GM12864 (cell line): Measurements from ENCODE around the gene IMMP2L.

Source experiments
- DNase-seq: peaks from one replicate; pipeline ENCODE4 v3.0.0-alpha.2; 2011; ENCODE audit warnings: low read depth
- H3K4me3 ChIP-seq: 2 replicates; pipeline ENCODE4 v1.5.1; 2011; ENCODE audit warnings: mild to moderate bottlenecking, low read depth, low read length, control low read depth
- TF ChIP-seq, protein P1 (sequence below): IDR thresholded peaks from 2 replicates; pipeline ENCODE4 v1.5.1; 2011; ENCODE audit warnings: low read depth, mild to moderate bottlenecking, moderate library complexity, low read length, control low read depth, inconsistent platforms; ENCODE audit errors: missing control alignments

IMMP2L gene

GRCh38 chr7:110685899-110686298 is 876.4 kb downstream of the IMMP2L start:
- no peak overlapping the region for H3K4me3 ChIP-seq
- TF ChIP-seq, protein P1, sequence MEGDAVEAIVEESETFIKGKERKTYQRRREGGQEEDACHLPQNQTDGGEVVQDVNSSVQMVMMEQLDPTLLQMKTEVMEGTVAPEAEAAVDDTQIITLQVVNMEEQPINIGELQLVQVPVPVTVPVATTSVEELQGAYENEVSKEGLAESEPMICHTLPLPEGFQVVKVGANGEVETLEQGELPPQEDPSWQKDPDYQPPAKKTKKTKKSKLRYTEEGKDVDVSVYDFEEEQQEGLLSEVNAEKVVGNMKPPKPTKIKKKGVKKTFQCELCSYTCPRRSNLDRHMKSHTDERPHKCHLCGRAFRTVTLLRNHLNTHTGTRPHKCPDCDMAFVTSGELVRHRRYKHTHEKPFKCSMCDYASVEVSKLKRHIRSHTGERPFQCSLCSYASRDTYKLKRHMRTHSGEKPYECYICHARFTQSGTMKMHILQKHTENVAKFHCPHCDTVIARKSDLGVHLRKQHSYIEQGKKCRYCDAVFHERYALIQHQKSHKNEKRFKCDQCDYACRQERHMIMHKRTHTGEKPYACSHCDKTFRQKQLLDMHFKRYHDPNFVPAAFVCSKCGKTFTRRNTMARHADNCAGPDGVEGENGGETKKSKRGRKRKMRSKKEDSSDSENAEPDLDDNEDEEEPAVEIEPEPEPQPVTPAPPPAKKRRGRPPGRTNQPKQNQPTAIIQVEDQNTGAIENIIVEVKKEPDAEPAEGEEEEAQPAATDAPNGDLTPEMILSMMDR, result no peak
- DNase-seq, result no peak

DNA sequence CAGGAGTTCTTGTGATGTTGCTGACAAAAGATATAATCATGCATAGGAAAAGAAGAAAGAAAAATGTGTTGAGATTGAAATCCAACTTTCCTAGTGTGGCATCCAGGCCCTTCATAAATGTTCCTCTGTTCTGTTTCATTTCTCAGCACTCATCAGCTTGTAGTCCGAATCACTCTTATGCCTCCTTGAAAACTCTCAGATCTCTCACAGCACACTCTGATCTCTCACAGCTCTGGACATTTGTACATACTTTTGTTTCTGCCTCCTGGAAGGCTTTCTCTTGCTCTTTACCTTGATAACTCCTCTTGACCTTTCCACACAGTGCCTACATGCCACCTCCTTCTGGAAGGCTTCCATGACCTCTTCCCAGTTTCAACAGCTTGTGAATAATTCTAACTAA is 880.4 kb downstream of the IMMP2L start:
- TF ChIP-seq, protein P1, result no peak
- H3K4me3 ChIP-seq, result no peak overlapping the region
- DNase-seq, result no peak

GRCh38 chr7:110677405-110677804 is 884.9 kb downstream of the IMMP2L start:
- no peak for DNase-seq
- TF ChIP-seq, protein P1, result no peak
- no peak overlapping the region for H3K4me3 ChIP-seq

DNA sequence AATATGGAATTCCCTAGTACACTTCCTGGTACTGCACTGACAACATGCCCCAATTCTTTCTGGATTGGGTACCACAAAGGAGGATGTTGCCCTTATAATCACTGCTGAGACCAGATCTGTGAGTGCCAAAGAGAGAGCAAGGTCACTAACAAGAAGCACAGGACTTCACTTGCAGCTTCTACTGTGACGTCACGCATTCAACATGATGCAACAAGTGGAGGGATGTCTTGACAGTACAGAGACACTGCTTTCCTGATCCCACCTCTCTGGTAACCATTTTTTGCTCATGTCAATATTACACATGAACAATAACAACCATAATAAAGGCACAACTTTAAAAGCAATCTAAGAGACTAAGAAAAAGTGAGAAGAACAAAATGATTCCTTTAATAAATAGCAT is 885.5 kb downstream of the IMMP2L start:
- no peak for DNase-seq
- TF ChIP-seq, protein P1, result no peak
- H3K4me3 ChIP-seq, result no peak overlapping the region

GRCh38 chr7:110675383-110676103 is 886.7 kb downstream of the IMMP2L start:
- no peak for DNase-seq
- TF ChIP-seq, protein P1, result no peak
- no peak overlapping the region for H3K4me3 ChIP-seq

GRCh38 chr7:110673148-110673547 is 889.1 kb downstream of the IMMP2L start:
- no peak overlapping the region for H3K4me3 ChIP-seq
- TF ChIP-seq, protein P1, result no peak
- no peak for DNase-seq

DNA sequence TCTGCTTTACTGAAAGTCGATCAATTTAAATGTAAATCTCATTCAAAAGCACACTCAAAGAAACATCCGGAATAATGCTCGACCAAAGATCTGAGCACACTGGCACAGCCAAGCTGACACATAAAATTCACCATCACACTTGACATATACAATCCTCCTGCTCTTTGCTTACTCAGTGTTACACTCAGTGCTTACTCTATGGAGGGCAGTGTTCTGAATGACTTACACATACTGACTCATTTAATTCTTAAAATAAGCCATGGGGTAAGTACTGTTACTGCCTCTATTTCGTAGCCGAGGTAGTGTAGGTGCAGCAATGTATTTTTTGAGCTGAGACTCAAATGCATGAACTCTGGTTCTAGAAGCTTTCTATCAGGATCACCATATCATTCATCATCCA is 892.9 kb downstream of the IMMP2L start:
- TF ChIP-seq, protein P1, result no peak
- no peak for DNase-seq
- no peak overlapping the region for H3K4me3 ChIP-seq
